ENCODE results near the gene LOXL1.
"Not testable (repeated sequence)": the region's sequence is repeated elsewhere in the genome, so short reads cannot be mapped to it uniquely, and the experiment has no call there.

Gene LOXL1

DNA sequence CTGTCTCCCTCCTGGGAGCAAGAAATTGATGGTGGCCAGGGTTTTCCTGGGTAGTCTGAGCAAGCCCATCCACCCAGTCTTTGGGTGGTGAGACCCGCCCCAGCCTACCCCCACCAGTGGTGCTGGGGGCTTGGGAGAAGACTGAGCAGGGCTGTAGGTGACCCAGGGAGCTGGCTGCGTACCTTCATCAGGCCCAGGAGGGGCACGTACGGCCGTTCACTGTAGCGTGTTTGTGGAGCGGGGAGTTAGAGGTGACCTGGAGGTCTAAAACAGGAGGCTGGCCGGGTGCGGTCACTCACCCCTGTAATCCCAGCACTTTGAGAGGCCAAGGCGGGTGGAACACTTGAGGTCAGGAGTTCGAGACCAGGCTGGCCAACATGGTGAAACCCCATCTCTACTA is 11.5 kb downstream of the LOXL1 start:
- no peak overlapping the region for H3K9ac ChIP-seq (ENCODE audit: low read length)
- no peak overlapping the region for H3K4me3 ChIP-seq (ENCODE audit: low read depth, low read length, poor library complexity, severe bottlenecking)
- H3K4me2 ChIP-seq (ENCODE audit: low read length) = no peak overlapping the region
- 0 out of 2 replicates have a peak, but pooled peaks cover 3% of the 10 kb centered on the region for H3K27me3 ChIP-seq (ENCODE audit: insufficient read depth, low read length)
- H3K79me2 ChIP-seq (ENCODE audit: insufficient read depth, low read length) = no peaks in the 10 kb centered on the region
- TF ChIP-seq, protein P1, sequence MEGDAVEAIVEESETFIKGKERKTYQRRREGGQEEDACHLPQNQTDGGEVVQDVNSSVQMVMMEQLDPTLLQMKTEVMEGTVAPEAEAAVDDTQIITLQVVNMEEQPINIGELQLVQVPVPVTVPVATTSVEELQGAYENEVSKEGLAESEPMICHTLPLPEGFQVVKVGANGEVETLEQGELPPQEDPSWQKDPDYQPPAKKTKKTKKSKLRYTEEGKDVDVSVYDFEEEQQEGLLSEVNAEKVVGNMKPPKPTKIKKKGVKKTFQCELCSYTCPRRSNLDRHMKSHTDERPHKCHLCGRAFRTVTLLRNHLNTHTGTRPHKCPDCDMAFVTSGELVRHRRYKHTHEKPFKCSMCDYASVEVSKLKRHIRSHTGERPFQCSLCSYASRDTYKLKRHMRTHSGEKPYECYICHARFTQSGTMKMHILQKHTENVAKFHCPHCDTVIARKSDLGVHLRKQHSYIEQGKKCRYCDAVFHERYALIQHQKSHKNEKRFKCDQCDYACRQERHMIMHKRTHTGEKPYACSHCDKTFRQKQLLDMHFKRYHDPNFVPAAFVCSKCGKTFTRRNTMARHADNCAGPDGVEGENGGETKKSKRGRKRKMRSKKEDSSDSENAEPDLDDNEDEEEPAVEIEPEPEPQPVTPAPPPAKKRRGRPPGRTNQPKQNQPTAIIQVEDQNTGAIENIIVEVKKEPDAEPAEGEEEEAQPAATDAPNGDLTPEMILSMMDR (IDR thresholded peaks at IDR 0.05; ENCODE audit: low read length) = no peak
- TF ChIP-seq EZH2 (IDR thresholded peaks at IDR 0.05; ENCODE audit: borderline replicate concordance, low read length) = no peak
- H3K27ac ChIP-seq (ENCODE audit: low read depth, low read length, poor library complexity, severe bottlenecking) = no peak overlapping the region
- H3K4me1 ChIP-seq (ENCODE audit: insufficient read depth, low read length, severe bottlenecking) = no peaks in the 10 kb centered on the region
- no peak overlapping the region for H2AFZ ChIP-seq (ENCODE audit: low read length)
- H3F3A ChIP-seq (ENCODE audit: insufficient read depth, low read length) = no peaks in the 10 kb centered on the region
- H3K9me2 ChIP-seq (ENCODE audit: low read depth, low read length) = no peaks in the 10 kb centered on the region
- no peaks in the 10 kb centered on the region for H3K36me3 ChIP-seq (ENCODE audit: insufficient read depth, low read length)
- no peaks in the 10 kb centered on the region for H3K9me3 ChIP-seq (ENCODE audit: low read length)
- no peaks in the 10 kb centered on the region for H4K20me1 ChIP-seq (ENCODE audit: insufficient read depth, low read length)

- not testable (repeated sequence) for H3K4me3 ChIP-seq (ENCODE audit: low read depth, low read length, poor library complexity, severe bottlenecking); H3K27me3 ChIP-seq (ENCODE audit: insufficient read depth, low read length); H3K4me2 ChIP-seq (ENCODE audit: low read length); H3K9me2 ChIP-seq (ENCODE audit: low read depth, low read length); H4K20me1 ChIP-seq (ENCODE audit: insufficient read depth, low read length); H3F3A ChIP-seq (ENCODE audit: insufficient read depth, low read length); H3K9ac ChIP-seq (ENCODE audit: low read length); H3K79me2 ChIP-seq (ENCODE audit: insufficient read depth, low read length); H2AFZ ChIP-seq (ENCODE audit: low read length); H3K4me1 ChIP-seq (ENCODE audit: insufficient read depth, low read length, severe bottlenecking); H3K27ac ChIP-seq (ENCODE audit: low read depth, low read length, poor library complexity, severe bottlenecking); H3K36me3 ChIP-seq (ENCODE audit: insufficient read depth, low read length); H3K9me3 ChIP-seq (ENCODE audit: low read length)
These were observed 12.3 kb downstream of the LOXL1 start for GRCh38 chr15:73938516-73938915.

- Histone ChIP-seq H3K9me2 (ENCODE audit: low read depth, low read length) (no peaks in the 10 kb centered on the region), H3F3A (ENCODE audit: insufficient read depth, low read length) (no peaks in the 10 kb centered on the region), H3K9me3 (ENCODE audit: low read length) (no peaks in the 10 kb centered on the region), H3K36me3 (ENCODE audit: insufficient read depth, low read length) (no peaks in the 10 kb centered on the region), H2AFZ (ENCODE audit: low read length) (no peak overlapping the region), H3K4me3 (ENCODE audit: low read depth, low read length, poor library complexity, severe bottlenecking) (no peak overlapping the region), H3K27me3 (ENCODE audit: insufficient read depth, low read length) (0 out of 2 replicates have a peak, but pooled peaks cover 3% of the 10 kb centered on the region), H3K4me1 (ENCODE audit: insufficient read depth, low read length, severe bottlenecking) (no peaks in the 10 kb centered on the region), H3K9ac (ENCODE audit: low read length) (no peak overlapping the region), H3K4me2 (ENCODE audit: low read length) (no peak overlapping the region), H3K79me2 (ENCODE audit: insufficient read depth, low read length) (no peaks in the 10 kb centered on the region), H3K27ac (ENCODE audit: low read depth, low read length, poor library complexity, severe bottlenecking) (no peak overlapping the region), H4K20me1 (ENCODE audit: insufficient read depth, low read length) (no peaks in the 10 kb centered on the region)
- no peak for TF ChIP-seq EZH2 (IDR thresholded peaks at IDR 0.05; ENCODE audit: borderline replicate concordance, low read length)
- TF ChIP-seq, protein P1 (IDR thresholded peaks at IDR 0.05; ENCODE audit: low read length) = no peak
These were observed 12.9 kb downstream of the LOXL1 start for GRCh38 chr15:73939138-73939537.
